AG04450 (cell line): ENCODE results near the gene SMTNL2. TPM values are rescaled to one million over a fixed set of nuclear protein-coding genes. Genes with fewer than 3 reads are reported as not detected.
A peak's percentile ranks its signal among the peaks of the same experiment; 100 is the strongest.

Source experiments
- CTCF ChIA-PET: fragments of 300-600, 350-600 bp; formaldehyde crosslinking; extraction: SDS; loops from one replicate; lab custom pipeline; 2022; ENCODE audit warnings: antibody characterized with exemption, inconsistent platforms; lab: Charles Lee
- POLR2A ChIA-PET: fragments of 350-600 bp; formaldehyde crosslinking; extraction: SDS; loops from one replicate; lab custom pipeline; 2021; ENCODE audit warnings: antibody characterized with exemption, inconsistent platforms; lab: Yijun Ruan, JAX
- DNase-seq: peaks from one replicate; pipeline ENCODE4 v3.0.0-alpha.2; 2011; ENCODE audit warnings: low read depth, low spot score
- H3K27ac ChIP-seq: one replicate; pipeline ENCODE4 v1.5.1; 2012; ENCODE audit warnings: low read depth, low read length, control low read depth
- H3K27me3 ChIP-seq: one replicate; pipeline ENCODE4 v1.6.0; 2012; ENCODE audit warnings: low read length; ENCODE audit not compliant: control insufficient read depth, insufficient read depth
- H3K4me3 ChIP-seq: 2 replicates; pipeline ENCODE4 v1.5.1; 2011; ENCODE audit warnings: mild to moderate bottlenecking, low read depth, low read length, control low read depth
- H3K9me3 ChIP-seq: 2 replicates; pipeline ENCODE4 v1.5.1; 2012; ENCODE audit warnings: low read length; ENCODE audit not compliant: control insufficient read depth, insufficient read depth
- polyA plus RNA-seq: library from polyadenylated mRNA; depleted of rRNA; stranded (reverse); fragments of >200 nt; gene quantifications from 2 replicates; pipeline ENCODE4 v1.2.3, GENCODE V29; 2011
- TF ChIP-seq, protein P1 (sequence below): IDR thresholded peaks from 2 replicates; pipeline ENCODE4 v1.5.1; 2011; ENCODE audit warnings: low read depth, low read length, control low read depth, inconsistent platforms

SMTNL2 gene
- polyA plus RNA-seq, 1 experiment = 0.04 TPM

DNA sequence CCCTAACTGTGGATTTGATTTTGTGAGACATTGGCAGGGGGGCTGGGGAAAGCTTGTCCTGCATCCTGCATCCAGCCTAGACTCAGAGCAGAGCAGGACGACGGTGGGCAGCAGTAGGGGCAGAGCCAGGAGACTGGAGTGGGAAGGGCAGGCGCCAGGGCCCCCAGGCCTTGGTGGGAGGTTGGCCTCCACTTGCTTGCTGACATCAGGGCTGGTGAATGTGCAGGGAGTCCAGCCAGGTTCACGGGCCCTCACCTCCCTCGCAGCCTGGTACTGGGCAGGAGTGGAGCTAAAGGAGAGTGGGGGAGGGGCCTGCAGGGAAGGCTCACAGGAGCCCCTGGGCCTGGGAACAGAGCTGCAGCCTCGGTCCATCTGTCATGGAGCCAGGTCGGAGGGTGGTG, 2.2 kb upstream of the SMTNL2 start:
- CTCF ChIA-PET = interaction anchor here (3.6 kb wide), 1 partner anchor 15 kb away, joined by 12 read pairs; no protein-coding TSS in a partner anchor
- POLR2A ChIA-PET = no interaction called here
- Histone ChIP-seq H3K9me3 (no peaks in the 10 kb centered on the region), H3K27me3 (peaks cover 61% of the 10 kb centered on the region), H3K27ac (no peak overlapping the region), H3K4me3 (no peak overlapping the region)
- TF ChIP-seq, protein P1, sequence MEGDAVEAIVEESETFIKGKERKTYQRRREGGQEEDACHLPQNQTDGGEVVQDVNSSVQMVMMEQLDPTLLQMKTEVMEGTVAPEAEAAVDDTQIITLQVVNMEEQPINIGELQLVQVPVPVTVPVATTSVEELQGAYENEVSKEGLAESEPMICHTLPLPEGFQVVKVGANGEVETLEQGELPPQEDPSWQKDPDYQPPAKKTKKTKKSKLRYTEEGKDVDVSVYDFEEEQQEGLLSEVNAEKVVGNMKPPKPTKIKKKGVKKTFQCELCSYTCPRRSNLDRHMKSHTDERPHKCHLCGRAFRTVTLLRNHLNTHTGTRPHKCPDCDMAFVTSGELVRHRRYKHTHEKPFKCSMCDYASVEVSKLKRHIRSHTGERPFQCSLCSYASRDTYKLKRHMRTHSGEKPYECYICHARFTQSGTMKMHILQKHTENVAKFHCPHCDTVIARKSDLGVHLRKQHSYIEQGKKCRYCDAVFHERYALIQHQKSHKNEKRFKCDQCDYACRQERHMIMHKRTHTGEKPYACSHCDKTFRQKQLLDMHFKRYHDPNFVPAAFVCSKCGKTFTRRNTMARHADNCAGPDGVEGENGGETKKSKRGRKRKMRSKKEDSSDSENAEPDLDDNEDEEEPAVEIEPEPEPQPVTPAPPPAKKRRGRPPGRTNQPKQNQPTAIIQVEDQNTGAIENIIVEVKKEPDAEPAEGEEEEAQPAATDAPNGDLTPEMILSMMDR = no peak
- DNase-seq = no peak

DNA sequence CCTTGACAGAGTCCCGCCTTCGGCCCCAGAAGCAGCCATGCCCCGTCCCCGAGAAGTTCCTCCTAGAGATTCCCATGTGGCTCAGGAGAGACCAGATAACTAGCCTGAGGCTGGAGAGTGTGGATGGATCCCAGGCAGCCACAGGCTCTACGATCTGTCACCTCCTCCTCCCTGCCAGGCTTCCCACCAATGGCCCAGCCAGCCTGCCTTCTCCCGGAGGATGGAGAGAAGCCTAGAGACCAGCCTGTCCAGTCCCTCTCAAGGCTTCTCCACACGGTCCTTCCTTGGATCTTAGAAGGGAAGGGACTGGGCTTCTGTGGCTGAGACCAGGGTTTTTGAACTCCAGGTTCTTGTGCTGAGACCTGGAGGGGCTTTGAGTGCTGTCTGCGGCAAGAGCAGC, 1.6 kb upstream of the SMTNL2 start:
- no peak overlapping the region for H3K4me3 ChIP-seq
- TF ChIP-seq, protein P1 = no peak
- ChIA-PET CTCF (no interaction called here), POLR2A (no interaction called here)
- no peak overlapping the region for H3K27ac ChIP-seq
- no peak for DNase-seq
- peaks cover 61% of the 10 kb centered on the region for H3K27me3 ChIP-seq
- H3K9me3 ChIP-seq = no peaks in the 10 kb centered on the region

DNA sequence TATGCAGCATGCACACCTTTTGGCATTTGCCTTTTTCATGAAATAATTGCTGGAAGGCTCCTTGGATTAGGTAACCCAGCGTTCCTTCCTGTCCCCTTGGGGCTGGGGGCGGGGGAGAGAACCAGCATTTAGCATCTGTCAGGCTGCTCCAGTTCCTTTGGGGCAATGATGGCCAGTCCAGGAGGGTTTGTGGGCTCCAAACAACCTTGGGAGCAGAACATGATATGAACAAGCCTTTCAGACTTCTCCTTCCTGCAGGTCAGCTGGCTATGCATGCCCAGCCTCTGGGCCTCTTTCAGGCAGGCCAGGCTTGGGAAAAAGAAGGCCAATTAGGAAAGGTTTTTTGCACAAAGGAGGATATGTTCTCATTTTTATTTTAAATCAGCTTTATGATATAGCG, 1.1 kb upstream of the SMTNL2 start:
- peaks cover 64% of the 10 kb centered on the region for H3K27me3 ChIP-seq
- H3K9me3 ChIP-seq = no peaks in the 10 kb centered on the region
- TF ChIP-seq, protein P1 = no peak
- no peak overlapping the region for H3K4me3 ChIP-seq
- DNase-seq = no peak
- no peak overlapping the region for H3K27ac ChIP-seq
- POLR2A ChIA-PET = no interaction called here
- CTCF ChIA-PET = interaction anchor here (1.0 to 1.8 kb wide), 2 partner anchors 14 to 16 kb away, joined by 5 to 11 read pairs; no protein-coding TSS in a partner anchor

DNA sequence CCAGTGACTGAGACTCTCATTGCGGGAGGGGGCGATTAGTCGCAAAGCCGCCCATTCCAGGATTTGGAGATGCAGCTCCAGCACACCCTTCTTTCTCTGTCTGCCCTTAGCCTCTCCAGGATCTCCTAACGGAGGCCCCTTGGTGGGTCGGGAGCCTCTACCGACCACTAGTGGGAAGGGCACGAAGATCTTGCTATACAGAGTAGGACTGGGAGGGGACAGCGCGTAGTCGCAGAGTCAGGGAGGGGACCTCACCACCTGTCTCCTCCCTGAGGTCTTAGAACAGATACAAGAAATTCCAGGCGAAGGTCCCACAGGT, 588 bp upstream of the SMTNL2 start:
- H3K27ac ChIP-seq = no peak overlapping the region

DNA sequence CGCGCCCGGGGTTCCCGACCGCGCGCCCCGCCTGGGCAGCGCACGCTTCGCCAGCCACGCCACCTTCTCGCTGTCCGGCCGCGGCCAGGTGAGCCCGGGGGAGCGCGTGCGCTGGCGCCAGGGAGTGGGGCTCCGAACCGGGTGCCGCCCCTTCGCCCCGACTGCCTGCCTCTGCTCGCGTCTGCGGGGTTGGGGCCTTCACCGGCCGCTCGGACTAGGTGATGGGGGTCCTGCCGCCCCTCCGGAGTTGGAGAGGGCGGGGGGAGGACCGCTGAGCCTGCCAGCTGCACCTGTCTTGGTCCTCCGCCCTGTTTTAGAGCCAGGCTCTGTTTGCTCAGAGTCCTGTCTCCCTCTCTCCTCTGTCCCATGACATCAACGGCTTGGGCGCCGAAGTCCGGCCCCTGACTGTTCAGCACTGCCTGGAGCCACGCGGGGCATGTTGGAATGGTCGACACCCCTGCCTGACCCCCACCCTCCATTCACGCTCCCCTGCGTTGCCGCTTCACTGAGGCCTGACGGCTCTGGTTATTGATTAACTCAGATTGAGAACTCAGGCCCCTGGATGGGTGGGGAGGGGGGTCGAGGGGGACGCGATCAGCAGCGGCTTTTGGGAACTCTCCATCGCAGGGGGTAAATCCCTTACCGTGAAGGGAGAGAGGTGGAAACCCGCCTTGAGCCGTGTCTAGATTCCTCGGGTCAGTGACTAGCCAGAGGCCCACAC, 748 bp downstream of the SMTNL2 start:
- ChIA-PET POLR2A (no interaction called here), CTCF (no interaction called here)
- Histone ChIP-seq H3K4me3 (no peak overlapping the region), H3K27me3 (peaks cover 69% of the 10 kb centered on the region), H3K9me3 (no peaks in the 10 kb centered on the region), H3K27ac (no peak overlapping the region)
- TF ChIP-seq, protein P1 = no peak
- DNase-seq = no peak

More for the DNA sequence above, 588 bp upstream of the SMTNL2 start:
- no peak overlapping the region for H3K4me3 ChIP-seq
- no peak for DNase-seq
- peaks cover 67% of the 10 kb centered on the region for H3K27me3 ChIP-seq
- TF ChIP-seq, protein P1 = peak; percentile 45
- POLR2A ChIA-PET = no interaction called here
- CTCF ChIA-PET = interaction anchor here (0.6 to 1.8 kb wide), 3 partner anchors 14 to 24 kb away, joined by 3 to 11 read pairs (median 5); no protein-coding TSS in a partner anchor
- H3K9me3 ChIP-seq = no peaks in the 10 kb centered on the region
